Measurements from ENCODE around the gene PANX3. TPM values are rescaled to one million over a fixed set of nuclear protein-coding genes. Genes with fewer than 3 reads are reported as not detected.

Gene PANX3
- total and polyA plus RNA-seq, 2 of the 13 experiments (the other 11 are each of a cell fraction or from before 2014, with no cell fraction given): not detected

- Histone ChIP-seq H3K4me3 (replicated peaks in 1 of 3; ENCODE audit: insufficient read depth in 1 of 3, low read depth in 2 of 3, low read length in 3 of 3) (no peak overlapping the region), H2AFZ (ENCODE audit: low read length) (no peak overlapping the region), H3K27ac (ENCODE audit: extremely low read length, insufficient read depth, low read length) (no peak overlapping the region), H3K4me2 (ENCODE audit: low read depth, low read length) (no peak overlapping the region), H3K9me3 (ENCODE audit: low read length) (no peaks in the 10 kb centered on the region), H4K20me1 (ENCODE audit: insufficient read depth, low read length) (no peaks in the 10 kb centered on the region), H3K4me1 (ENCODE audit: insufficient read depth, low read length) (no peaks in the 10 kb centered on the region), H3K27me3 (ENCODE audit: control insufficient read depth in 1 of 2, insufficient read depth in 2 of 2, low read length in 2 of 2) (no peaks in the 10 kb centered on the region), H3K36me3 (replicated peaks in 1 of 2; ENCODE audit: control insufficient read depth in 1 of 2, insufficient read depth in 2 of 2, low read length in 2 of 2) (no peaks in the 10 kb centered on the region), H3K9ac (ENCODE audit: insufficient read depth, low read depth, low read length) (no peak overlapping the region), H3K79me2 (ENCODE audit: insufficient read depth, low read length) (no peaks in the 10 kb centered on the region)
- in situ Hi-C loops (cut with HindIII; ENCODE audit: extremely low pct_ligation_motif_present, low pct_unique_long_range_greater_than_20kb) (no loop called here), intact Hi-C loops (cut with micrococcal nuclease; ENCODE audit: unreplicated experiment) (no loop called here)
- ChIA-PET POLR2A (no interaction called here), CTCF (ENCODE audit: low intra/inter-chr PET ratio, low total read pairs) (no interaction called here)
- BruUV-seq (replicated peaks): no TSS peak
- DNase-seq (ENCODE audit: low spot score) (no peak), FAIRE-seq (no peak), ATAC-seq (no peak)
- 97% methylated on average over 5 of the region's 5 CpGs for whole genome bisulfite sequencing (ENCODE audit: low lambda C conversion rate)
- TF ChIP-seq AKAP8 (CRISPR knock-in tag; IDR thresholded peaks at IDR 0.05) (no peak), ZSCAN29 (CRISPR knock-in tag; conservative IDR thresholded peaks at IDR 0.05) (no peak), NRL (CRISPR knock-in tag; IDR thresholded peaks at IDR 0.05; ENCODE audit: borderline replicate concordance) (no peak), SOX13 (IDR thresholded peaks at IDR 0.05) (no peak), SOX13 (CRISPR knock-in tag; conservative IDR thresholded peaks at IDR 0.05 in 1 of 2, IDR thresholded peaks at IDR 0.05 in 1 of 2) (no peak), HNF1B (CRISPR knock-in tag; IDR thresholded peaks at IDR 0.05) (no peak)
These were observed 46.7 kb downstream of the PANX3 start for GRCh38 chr11:124657904-124658303.

- Histone ChIP-seq H4K20me1 (ENCODE audit: insufficient read depth, low read length) (no peaks in the 10 kb centered on the region), H2AFZ (ENCODE audit: low read length) (no peak overlapping the region), H3K9me3 (ENCODE audit: low read length) (no peaks in the 10 kb centered on the region), H3K4me3 (replicated peaks in 1 of 3; ENCODE audit: insufficient read depth in 1 of 3, low read depth in 2 of 3, low read length in 3 of 3) (no peak overlapping the region), H3K27me3 (ENCODE audit: control insufficient read depth in 1 of 2, insufficient read depth in 2 of 2, low read length in 2 of 2) (no peaks in the 10 kb centered on the region), H3K9ac (ENCODE audit: insufficient read depth, low read depth, low read length) (no peak overlapping the region), H3K36me3 (replicated peaks in 1 of 2; ENCODE audit: control insufficient read depth in 1 of 2, insufficient read depth in 2 of 2, low read length in 2 of 2) (no peaks in the 10 kb centered on the region), H3K4me1 (ENCODE audit: insufficient read depth, low read length) (no peaks in the 10 kb centered on the region), H3K27ac (ENCODE audit: extremely low read length, insufficient read depth, low read length) (no peak overlapping the region), H3K4me2 (ENCODE audit: low read depth, low read length) (no peak overlapping the region), H3K79me2 (ENCODE audit: insufficient read depth, low read length) (no peaks in the 10 kb centered on the region)
- WGBS (ENCODE audit: low lambda C conversion rate): 89% methylated on average over 3 of the region's 3 CpGs
- in situ Hi-C loops (cut with HindIII; ENCODE audit: extremely low pct_ligation_motif_present, low pct_unique_long_range_greater_than_20kb): no loop called here
- FAIRE-seq (no peak), DNase-seq (ENCODE audit: low spot score) (no peak), ATAC-seq (no peak)
- BruUV-seq (replicated peaks): no TSS peak
- CTCF ChIA-PET (ENCODE audit: low intra/inter-chr PET ratio, low total read pairs): no interaction called here
- intact Hi-C loops (cut with micrococcal nuclease; ENCODE audit: unreplicated experiment): no loop called here
- POLR2A ChIA-PET: no interaction called here
- TF ChIP-seq KLF9 (CRISPR knock-in tag; IDR thresholded peaks at IDR 0.05; ENCODE audit: low read depth) (no peak), KAT7 (CRISPR knock-in tag; IDR thresholded peaks at IDR 0.05; ENCODE audit: borderline replicate concordance) (no peak), ZNF850 (CRISPR knock-in tag; conservative IDR thresholded peaks at IDR 0.05) (no peak), ZNF121 (CRISPR knock-in tag; IDR thresholded peaks at IDR 0.05) (no peak), MTERF4 (CRISPR knock-in tag; IDR thresholded peaks at IDR 0.05) (no peak), NFATC3 (CRISPR knock-in tag; IDR thresholded peaks at IDR 0.05) (no peak), KLF11 (CRISPR knock-in tag; IDR thresholded peaks at IDR 0.05) (no peak), ZBTB10 (CRISPR knock-in tag; IDR thresholded peaks at IDR 0.05; ENCODE audit: borderline replicate concordance) (no peak)
These were observed 47.3 kb downstream of the PANX3 start for GRCh38 chr11:124658501-124658900.
